PC-3 (cell line): ENCODE data around the gene ANGPT4. TPM values are rescaled to one million over a fixed set of nuclear protein-coding genes. Genes with fewer than 3 reads are reported as not detected.

Source experiments
- ATAC-seq: fragments of 200-7000 bp; cut with Tn5 transposase; 2 replicates; pipeline ENCODE4 v1.9.1; 2020; ENCODE audit warnings: mild to moderate bottlenecking, moderate library complexity
- BruUV-seq: library from RNA; stranded (reverse); fragments of 400-500 nt; replicated peaks from 2 replicates; lab custom pipeline; 2021; lab: Mats Ljungman, UMichigan
- CTCF ChIA-PET: fragments of 300-600 bp; sonication (Branson Sonifier 250); formaldehyde crosslinking; loops from one replicate; lab custom pipeline; 2022; ENCODE audit warnings: antibody characterized with exemption; lab: Charles Lee
- POLR2A ChIA-PET: fragments of 300-600 bp; sonication (Branson Sonifier 250); formaldehyde crosslinking; loops from one replicate; lab custom pipeline; 2022; ENCODE audit warnings: antibody characterized with exemption; ENCODE audit not compliant: unreplicated experiment; lab: Charles Lee
- DNase-seq: peaks from one replicate; pipeline ENCODE4 v3.0.0-alpha.2; 2015
- H2AFZ ChIP-seq: fragments of 300-600 bp; sonication (generic); 2 replicates; pipeline ENCODE4 v1.6.0; 2016; ENCODE audit warnings: antibody characterized with exemption, low read length
- H3F3A ChIP-seq: fragments of 300-600 bp; sonication (generic); one replicate; pipeline ENCODE4 v1.6.0; 2017; ENCODE audit warnings: antibody characterized with exemption, low read length, control low read depth, mild to moderate bottlenecking; ENCODE audit not compliant: unreplicated experiment
- H3K27ac ChIP-seq: fragments of 300-600 bp; sonication (generic); 2 replicates; pipeline ENCODE4 v1.5.1; 2016; ENCODE audit warnings: mild to moderate bottlenecking, low read length
- H3K27me3 ChIP-seq: fragments of 300-600 bp; sonication (generic); 2 replicates; pipeline ENCODE4 v1.6.1; 2016; ENCODE audit warnings: low read length, mixed read lengths
- H3K36me3 ChIP-seq: fragments of 300-600 bp; sonication (generic); 2 replicates; pipeline ENCODE4 v1.6.1; 2016; ENCODE audit warnings: low read depth, mixed run types, low read length, mixed read lengths
- H3K4me1 ChIP-seq: fragments of 300-600 bp; sonication (generic); 2 replicates; pipeline ENCODE4 v1.5.1; 2016; ENCODE audit warnings: low read length; ENCODE audit not compliant: insufficient read depth
- H3K4me2 ChIP-seq: fragments of 300-600 bp; sonication (generic); 2 replicates; pipeline ENCODE4 v1.6.0; 2016; ENCODE audit warnings: low read length
- H3K4me3 ChIP-seq: fragments of 300-600 bp; sonication (generic); 2 replicates; pipeline ENCODE4 v1.5.1; 2016; ENCODE audit warnings: mild to moderate bottlenecking, low read length, mixed read lengths
- H3K79me2 ChIP-seq: fragments of 300-600 bp; sonication (generic); 2 replicates; pipeline ENCODE4 v1.6.1; 2017; ENCODE audit warnings: low read length, mixed read lengths
- H3K9ac ChIP-seq: fragments of 300-600 bp; sonication (generic); 2 replicates; pipeline ENCODE4 v1.6.0; 2016; ENCODE audit warnings: mild to moderate bottlenecking, low read length
- H3K9me2 ChIP-seq: fragments of 300-600 bp; sonication (generic); replicated peaks from 2 replicates; pipeline ENCODE4 v1.6.1; 2016; ENCODE audit warnings: mixed run types, low read length, mixed read lengths
- H3K9me3 ChIP-seq: fragments of 300-600 bp; sonication (generic); 2 replicates; pipeline ENCODE4 v1.6.1; 2016; ENCODE audit warnings: low read length, mixed read lengths
- H4K20me1 ChIP-seq: fragments of 300-600 bp; sonication (generic); 2 replicates; pipeline ENCODE4 v1.6.1; 2016; ENCODE audit warnings: low read length, mixed read lengths
- EZH2 ChIP-seq: fragments of 300-600 bp; sonication (generic); IDR thresholded peaks from one replicate; pipeline ENCODE4 v1.6.1; 2017; ENCODE audit warnings: antibody characterized with exemption, mild to moderate bottlenecking, low read length; ENCODE audit not compliant: unreplicated experiment
- EZH2phosphoT487 ChIP-seq: fragments of 300-600 bp; sonication (generic); IDR thresholded peaks from 2 replicates; pipeline ENCODE4 v1.6.1; 2018; ENCODE audit warnings: mild to moderate bottlenecking, antibody characterized with exemption, low read length, borderline replicate concordance
- intact Hi-C: fragments of 100-400 bp; cut with micrococcal nuclease; formaldehyde crosslinking; loops from 2 replicates; pipeline ENCODE4 v1.9.0; 2023
- total RNA-seq: library from RNA; depleted of rRNA; stranded (reverse); fragments of >200 nt; gene quantifications from 2 replicates; pipeline ENCODE4 v1.2.3, GENCODE V29; 2014
- TF ChIP-seq, protein P1 (sequence below): fragments of 300-600 bp; sonication (generic); conservative IDR thresholded peaks from 2 replicates; pipeline ENCODE4 v1.5.1; 2017; ENCODE audit warnings: antibody characterized with exemption, low read depth, mild to moderate bottlenecking, low read length

The ANGPT4 gene
- total RNA-seq, 1 experiment from 2014 or later, result not detected

DNA sequence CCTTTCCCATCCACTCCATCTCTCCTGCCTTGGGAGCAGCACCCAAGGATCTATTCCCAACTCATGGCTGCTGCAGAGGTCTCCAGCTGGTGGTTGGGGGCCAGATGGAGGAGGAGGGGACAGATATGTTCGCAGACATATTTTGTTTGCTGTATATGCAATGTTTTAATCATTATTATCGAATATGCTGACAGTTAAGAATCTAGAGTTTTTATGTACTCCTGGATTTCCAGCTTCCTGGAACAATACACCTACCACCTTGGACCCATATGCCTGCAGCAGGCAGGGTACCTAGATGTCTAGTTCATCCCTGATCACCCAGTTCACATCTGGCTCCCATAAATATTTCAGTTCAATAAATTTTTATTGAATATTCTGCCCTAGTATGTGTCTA, 73.6 kb downstream of the ANGPT4 start:
- Histone ChIP-seq H3K9ac (no peak overlapping the region; the same call in 1 of the 2 replicates), H3K27me3 (no peaks in the 10 kb centered on the region), H3K4me1 (peaks cover 32% of the 10 kb centered on the region), H3F3A (no peaks in the 10 kb centered on the region), H3K4me2 (peak overlapping the region; percentile 93), H4K20me1 (peaks cover 4% of the 10 kb centered on the region; the same call in 1 of the 2 replicates), H3K27ac (no peak overlapping the region), H3K9me3 (no peaks in the 10 kb centered on the region), H3K36me3 (peaks cover 10% of the 10 kb centered on the region; the same call in 1 of the 2 replicates), H2AFZ (no peak overlapping the region), H3K79me2 (peaks cover 74% of the 10 kb centered on the region), H3K9me2 (no peaks in the 10 kb centered on the region), H3K4me3 (peak overlapping the region; percentile 75)
- ChIA-PET CTCF (no interaction called here), POLR2A (no interaction called here)
- DNase-seq (no peak), ATAC-seq (no peak)
- TF ChIP-seq EZH2, result no peak
- TF ChIP-seq, protein P1, sequence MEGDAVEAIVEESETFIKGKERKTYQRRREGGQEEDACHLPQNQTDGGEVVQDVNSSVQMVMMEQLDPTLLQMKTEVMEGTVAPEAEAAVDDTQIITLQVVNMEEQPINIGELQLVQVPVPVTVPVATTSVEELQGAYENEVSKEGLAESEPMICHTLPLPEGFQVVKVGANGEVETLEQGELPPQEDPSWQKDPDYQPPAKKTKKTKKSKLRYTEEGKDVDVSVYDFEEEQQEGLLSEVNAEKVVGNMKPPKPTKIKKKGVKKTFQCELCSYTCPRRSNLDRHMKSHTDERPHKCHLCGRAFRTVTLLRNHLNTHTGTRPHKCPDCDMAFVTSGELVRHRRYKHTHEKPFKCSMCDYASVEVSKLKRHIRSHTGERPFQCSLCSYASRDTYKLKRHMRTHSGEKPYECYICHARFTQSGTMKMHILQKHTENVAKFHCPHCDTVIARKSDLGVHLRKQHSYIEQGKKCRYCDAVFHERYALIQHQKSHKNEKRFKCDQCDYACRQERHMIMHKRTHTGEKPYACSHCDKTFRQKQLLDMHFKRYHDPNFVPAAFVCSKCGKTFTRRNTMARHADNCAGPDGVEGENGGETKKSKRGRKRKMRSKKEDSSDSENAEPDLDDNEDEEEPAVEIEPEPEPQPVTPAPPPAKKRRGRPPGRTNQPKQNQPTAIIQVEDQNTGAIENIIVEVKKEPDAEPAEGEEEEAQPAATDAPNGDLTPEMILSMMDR, result no peak
- no peak for TF ChIP-seq EZH2phosphoT487
- BruUV-seq, result TSS peak; percentile 6
- intact Hi-C loops, result no loop called here

DNA sequence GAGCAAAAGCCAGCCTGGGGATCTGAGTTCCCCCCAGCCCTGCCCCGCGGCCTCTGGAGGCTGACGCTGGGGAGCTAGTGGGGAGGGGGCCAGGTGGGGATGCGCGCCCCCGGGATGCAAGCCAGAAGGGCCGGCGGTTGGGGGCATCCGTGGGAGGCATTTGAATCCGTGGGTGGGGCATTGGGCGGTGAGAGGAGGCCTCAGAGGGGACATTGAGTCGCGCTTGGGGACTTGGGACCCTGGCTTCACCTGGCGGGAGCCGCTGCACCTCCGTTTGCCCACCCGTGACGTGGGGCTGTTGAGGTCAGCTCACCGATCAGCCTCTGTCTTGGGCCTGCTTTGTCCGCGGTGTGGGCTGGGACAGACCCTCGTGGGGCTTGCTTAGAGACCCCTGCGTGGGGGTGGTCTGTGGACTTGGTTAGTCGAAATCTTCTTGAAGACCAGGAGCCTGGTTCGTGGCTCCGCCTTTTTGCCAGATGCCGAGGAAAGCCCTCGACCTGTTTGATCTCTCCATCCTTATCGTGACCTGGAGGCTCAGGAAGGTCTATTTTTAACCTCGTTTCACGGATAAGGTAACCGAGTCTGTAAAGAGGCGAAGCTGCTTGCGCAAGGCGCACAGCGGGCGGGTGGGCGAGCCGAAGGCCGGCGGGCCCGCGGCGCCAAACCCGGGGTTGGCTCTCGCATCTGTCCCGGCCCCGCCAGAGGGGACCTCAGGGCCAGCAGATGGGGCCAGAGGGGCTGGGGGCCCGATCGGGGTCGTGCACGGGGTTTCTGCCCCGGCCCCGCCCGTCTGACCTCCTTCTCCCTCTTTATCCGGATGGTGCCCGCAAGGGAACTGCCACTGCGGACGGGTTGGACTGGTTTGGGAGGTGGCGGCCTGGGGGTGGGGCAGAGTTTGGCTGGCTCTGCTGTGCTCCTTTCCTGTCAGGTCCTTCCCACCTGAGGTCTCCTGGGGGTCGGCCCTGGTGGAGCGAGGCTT, 74.3 kb downstream of the ANGPT4 start:
- H2AFZ ChIP-seq, result peak overlapping the region; percentile 82
- H3K27me3 ChIP-seq, result no peaks in the 10 kb centered on the region
- H3K9me2 ChIP-seq, result no peaks in the 10 kb centered on the region
- H3K4me1 ChIP-seq, result peaks cover 37% of the 10 kb centered on the region
- peaks cover 10% of the 10 kb centered on the region; the same call in 1 of the 2 replicates for H3K36me3 ChIP-seq
- ChIA-PET CTCF (no interaction called here), POLR2A (no interaction called here)
- ATAC-seq, result peak; percentile 45
- H4K20me1 ChIP-seq, result peaks cover 4% of the 10 kb centered on the region; the same call in 1 of the 2 replicates
- H3K4me2 ChIP-seq, result peak overlapping the region; percentile 93
- no TSS peak for BruUV-seq
- peaks cover under 1% of the 10 kb centered on the region for H3F3A ChIP-seq
- TF ChIP-seq, protein P1, result no peak
- TF ChIP-seq EZH2phosphoT487, result no peak
- intact Hi-C loops, result no loop called here
- H3K79me2 ChIP-seq, result peaks cover 81% of the 10 kb centered on the region
- H3K9me3 ChIP-seq, result no peaks in the 10 kb centered on the region
- H3K27ac ChIP-seq, result peak overlapping the region; percentile 39
- DNase-seq, result peak; percentile 80
- H3K4me3 ChIP-seq, result peak overlapping the region; percentile 75
- H3K9ac ChIP-seq, result peak overlapping the region; percentile 74
